Left kidney (tissue), 2 donors: ENCODE data around the gene MARCHF6. TPM values are rescaled to one million over a fixed set of nuclear protein-coding genes. Genes with fewer than 3 reads are reported as not detected.
"Not testable (repeated sequence)": the region's sequence is repeated elsewhere in the genome, so short reads cannot be mapped to it uniquely, and the experiment has no call there.

Source experiments
- DNase-seq: peaks from one replicate; pipeline ENCODE4 v3.0.0-alpha.2; 2013
- polyA plus RNA-seq: library from polyadenylated mRNA; unstranded; fragments of 120-200 nt; gene quantifications from one replicate; pipeline ENCODE4 v1.2.1, GENCODE V29; 2013; ENCODE audit not compliant: insufficient read length

The MARCHF6 gene
- polyA plus RNA-seq, 1 donor: 242 TPM

GRCh38 chr5:10374046-10375022, 20.8 kb downstream of the MARCHF6 start:
- DNase-seq: no peak

DNA sequence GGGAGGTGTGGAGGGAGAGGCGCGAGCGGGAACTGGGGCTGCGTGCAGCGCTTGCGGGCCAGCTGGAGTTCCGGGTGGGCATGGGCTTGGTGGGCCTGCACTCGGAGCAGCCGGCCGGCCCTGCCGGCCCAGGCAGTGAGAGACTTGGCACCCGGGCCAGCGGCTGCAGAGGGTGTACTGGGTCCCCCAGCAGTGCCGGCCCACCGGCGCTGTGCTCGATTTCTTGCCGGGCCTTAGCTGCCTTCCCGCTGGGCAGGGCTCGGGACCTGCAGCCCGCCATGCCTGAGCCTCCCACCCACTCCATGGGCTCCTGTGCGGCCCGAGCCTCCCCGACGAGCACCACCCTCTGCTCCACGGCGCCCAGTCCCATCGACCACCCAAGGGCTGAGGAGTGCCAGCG, 21.7 kb downstream of the MARCHF6 start:
- not testable (repeated sequence) for DNase-seq

DNA sequence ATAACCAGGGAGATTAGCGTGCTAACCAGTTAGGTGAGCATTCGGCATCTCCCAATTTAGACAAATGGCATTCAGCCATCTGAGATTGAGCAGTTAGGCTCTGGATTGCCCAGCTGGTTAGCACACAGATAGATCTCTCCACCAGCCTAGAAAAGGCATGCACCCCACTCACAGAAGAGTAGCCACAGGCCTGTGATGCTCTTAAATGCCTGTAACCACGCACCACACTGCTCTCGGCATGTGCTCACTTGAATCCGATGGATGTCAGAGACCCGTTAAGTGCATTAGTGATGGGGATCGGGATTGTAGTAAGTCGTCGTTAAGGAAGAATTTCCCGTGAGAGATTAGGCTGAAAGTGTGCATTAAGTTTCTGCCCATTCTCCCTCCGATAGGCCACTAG, 23.0 kb downstream of the MARCHF6 start:
- no peak for DNase-seq

DNA sequence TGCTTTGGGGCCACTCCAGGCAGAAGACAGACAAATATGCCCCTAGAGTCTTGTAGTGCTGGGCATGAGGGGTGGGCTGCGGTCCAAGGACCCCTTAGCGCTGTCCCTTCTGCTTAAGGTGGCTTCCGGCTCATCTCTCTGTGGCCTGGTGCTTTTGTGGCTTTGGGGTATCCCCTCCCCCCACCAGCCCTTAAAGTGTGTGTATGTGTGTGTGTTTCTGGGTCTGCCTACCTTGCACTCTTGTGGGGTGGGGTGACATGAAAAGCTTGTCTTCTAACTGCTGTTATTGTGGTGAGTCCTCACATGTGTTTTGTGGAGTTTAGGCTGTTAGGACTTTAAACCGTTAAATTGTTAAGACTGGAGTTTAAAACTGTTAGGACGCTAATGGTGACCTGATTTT, 23.6 kb downstream of the MARCHF6 start:
- DNase-seq: no peak

- no peak for DNase-seq
Observed at GRCh38 chr5:10381803-10382202, 28.3 kb downstream of the MARCHF6 start.

- no peak for DNase-seq
Observed at GRCh38 chr5:10384483-10384882, 31.0 kb downstream of the MARCHF6 start.

DNA sequence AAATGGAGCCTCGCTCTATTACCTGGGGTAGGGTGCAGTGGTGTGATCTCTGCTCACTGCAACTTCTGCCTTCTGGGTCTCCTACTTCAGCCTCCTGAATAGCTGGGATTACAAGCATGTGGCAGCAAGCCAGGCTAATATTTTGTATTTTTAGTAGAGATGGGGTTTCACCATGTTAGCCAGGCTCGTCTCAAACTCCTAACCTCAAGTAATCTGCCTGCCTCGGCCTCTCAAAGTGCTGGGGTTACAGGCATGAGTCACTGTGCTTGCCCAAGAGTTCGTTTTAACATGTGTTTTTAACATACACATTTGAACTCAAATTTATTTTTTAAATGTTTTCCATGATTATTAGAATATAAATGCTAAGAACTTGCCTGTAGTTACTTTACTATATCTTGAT, 34.2 kb downstream of the MARCHF6 start:
- DNase-seq: no peak

- DNase-seq: no peak
Observed at GRCh38 chr5:10391130-10391529, 37.6 kb downstream of the MARCHF6 start.

DNA sequence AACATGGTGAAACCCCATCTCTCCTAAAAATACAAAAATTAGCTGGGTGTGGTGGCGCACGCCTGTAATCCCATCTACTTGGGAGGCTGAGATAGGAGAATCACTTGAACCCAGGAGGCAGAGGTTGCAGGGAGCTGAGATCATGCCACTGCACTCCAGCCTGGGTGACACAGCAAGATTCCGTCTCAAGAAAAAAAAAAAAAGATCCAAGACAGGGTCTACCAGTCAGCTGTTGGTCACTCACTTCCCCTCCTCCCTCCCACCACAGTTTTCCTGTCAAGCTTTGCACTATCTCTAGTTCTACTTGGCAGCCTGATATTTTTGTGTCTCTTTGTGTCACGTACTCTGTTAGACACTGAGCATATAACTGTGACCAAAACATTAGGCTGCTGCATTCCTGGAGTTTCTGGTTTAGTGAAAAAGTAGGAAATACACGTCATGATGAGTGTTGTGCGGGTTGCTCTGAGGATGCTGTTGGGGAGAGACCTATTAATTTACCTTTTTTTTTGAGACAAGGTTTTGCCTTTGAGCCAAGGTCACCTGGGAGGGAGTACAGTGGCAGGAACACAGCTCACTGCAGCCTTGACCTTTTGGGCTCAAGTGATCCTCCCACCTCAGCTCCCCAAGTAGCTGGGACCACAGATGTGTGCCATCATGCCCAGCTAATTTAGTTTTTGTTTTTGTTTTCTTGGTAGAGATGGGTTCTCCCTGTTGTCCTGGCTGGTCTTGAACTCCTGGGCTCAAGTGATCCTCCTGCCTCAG, 39.3 kb downstream of the MARCHF6 start:
- DNase-seq: not testable (repeated sequence)

- DNase-seq: no peak
Observed at GRCh38 chr5:10393491-10393890, 40.0 kb downstream of the MARCHF6 start.

- DNase-seq: no peak
Observed at GRCh38 chr5:10396552-10396951, 43.1 kb downstream of the MARCHF6 start.

DNA sequence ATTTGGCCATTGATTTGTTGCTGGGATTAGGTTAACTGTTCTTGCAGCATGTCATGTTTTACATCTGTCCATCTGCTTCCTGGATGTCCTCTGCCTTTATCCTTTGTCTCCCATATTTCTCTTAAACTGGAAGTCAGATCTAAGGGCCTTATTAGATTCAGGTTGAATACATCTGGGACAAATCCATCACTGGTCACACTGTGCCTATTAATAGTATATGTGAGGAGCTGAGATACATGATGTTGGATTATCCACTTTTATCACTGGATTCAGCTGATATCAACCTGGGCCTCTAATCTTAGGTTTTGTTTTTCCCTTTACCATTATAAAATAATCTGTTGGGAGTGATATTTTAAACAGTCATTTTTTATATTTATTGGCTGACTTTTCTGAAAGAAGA, 46.3 kb downstream of the MARCHF6 start:
- no peak for DNase-seq

- DNase-seq: no peak
Observed at GRCh38 chr5:10400411-10400810, 46.9 kb downstream of the MARCHF6 start.

DNA sequence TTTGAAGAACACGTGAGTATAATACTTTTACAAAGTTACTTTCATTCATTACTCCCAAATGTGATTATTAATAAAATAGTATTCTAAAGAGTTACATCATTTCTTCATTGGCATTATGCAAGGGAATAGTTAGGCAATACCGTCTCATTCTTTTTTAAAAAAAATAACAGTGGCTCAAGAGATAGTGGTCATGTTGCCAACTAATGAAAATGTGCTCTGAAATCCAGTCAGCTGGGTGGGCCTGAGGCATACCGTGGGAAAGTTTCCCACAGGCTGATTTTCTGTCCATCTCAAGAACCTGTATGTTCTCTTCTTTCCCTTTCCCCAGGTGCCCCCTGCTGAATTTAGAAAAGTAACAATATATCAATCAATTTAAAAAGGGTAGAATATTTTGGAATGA, 47.3 kb downstream of the MARCHF6 start:
- no peak for DNase-seq

DNA sequence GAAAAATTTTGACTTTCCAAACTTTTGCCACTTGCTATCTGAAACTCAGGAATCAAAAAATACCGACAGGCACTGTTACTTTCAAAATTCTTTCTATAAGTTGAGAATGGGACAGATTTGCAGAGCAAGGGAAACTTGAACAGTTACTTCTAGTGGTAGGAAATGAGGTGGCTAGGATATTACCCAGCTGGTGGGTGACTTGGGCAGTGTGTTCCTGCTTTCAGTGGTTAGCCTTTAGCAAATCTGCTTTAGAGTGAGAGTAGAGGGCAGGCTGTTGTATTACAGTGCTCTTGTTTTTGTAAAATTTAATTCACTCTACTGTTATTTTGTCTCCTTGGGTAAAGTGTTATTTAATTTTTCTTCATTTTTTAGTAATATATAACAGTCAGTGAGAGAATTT, 48.0 kb downstream of the MARCHF6 start:
- DNase-seq: no peak

Other genes with a start within 250 kb of the MARCHF6 start
- 27.4 TPM for gene ATPSCKMT, start 103.8 kb upstream of the MARCHF6 start, polyA plus RNA-seq
- 271 TPM for gene CCT5, start 103.4 kb upstream of the MARCHF6 start, polyA plus RNA-seq
- 39.6 TPM for gene CMBL, start 45.8 kb upstream of the MARCHF6 start, polyA plus RNA-seq
- 0.95 TPM for gene ROPN1L, start 88.2 kb downstream of the MARCHF6 start, polyA plus RNA-seq
- gene ANKRD33B, start 210.4 kb downstream of the MARCHF6 start, polyA plus RNA-seq: 1.5 TPM